ENCODE data around the gene PTK7. TPM values are rescaled to one million over a fixed set of nuclear protein-coding genes. Genes with fewer than 3 reads are reported as not detected.

PTK7 gene
- total RNA-seq, 1 experiment from 2014 or later: 105 TPM

GRCh38 chr6:43150051-43150751, 74.1 kb downstream of the PTK7 start:
- Histone ChIP-seq H3K36me3 (ENCODE audit: control insufficient read depth in 1 of 2, insufficient read depth in 2 of 2, low read length in 2 of 2) (peaks cover 0 to 9% of the 10 kb centered on the region in 2 experiments; a peak in 1 of 4 replicates), H3K27me3 (ENCODE audit: insufficient read depth, low read length) (no peaks in the 10 kb centered on the region), H3K79me2 (ENCODE audit: insufficient read depth, low read length) (no peaks in the 10 kb centered on the region), H3K9ac (ENCODE audit: low read length) (no peak overlapping the region), H3K9me3 (ENCODE audit: control insufficient read depth in 1 of 2, insufficient read depth in 1 of 2, low read depth in 1 of 2, low read length in 2 of 2) (no peaks in the 10 kb centered on the region), H4K20me1 (ENCODE audit: insufficient read depth) (no peaks in the 10 kb centered on the region), H3K27ac (ENCODE audit: low read depth, low read length) (no peak overlapping the region), H3K4me1 (ENCODE audit: control insufficient read depth in 1 of 2, insufficient read depth in 2 of 2, low read length in 2 of 2) (no peaks in the 10 kb centered on the region), H3K4me3 (replicated peaks in 1 of 2; ENCODE audit: low read depth in 1 of 2, low read length in 2 of 2) (no peak overlapping the region), H2AFZ (ENCODE audit: low read depth, low read length, poor library complexity, severe bottlenecking) (no peak overlapping the region), H3K9me2 (ENCODE audit: insufficient read depth) (no peaks in the 10 kb centered on the region), H3K4me2 (ENCODE audit: low read length) (no peak overlapping the region)
- ChIA-PET CTCF (interaction anchor here (0.6 kb wide), 1 partner anchor 253 kb away, joined by 3 read pairs; no protein-coding TSS in a partner anchor), RAD21 (ENCODE audit: low non-redundant PET in 1 of 2, low total read pairs in 2 of 2, uncharacterized antibody in 2 of 2, unreplicated experiment in 2 of 2) (interaction anchor here in 1 of 2 experiments (0.6 kb wide), 1 partner anchor 155 kb away, joined by 3 read pairs; no protein-coding TSS in a partner anchor), POLR2A (interaction anchor here (0.6 kb wide), 1 partner anchor 133 kb away, joined by 3 read pairs; no protein-coding TSS in a partner anchor)
- intact Hi-C loops (cut with micrococcal nuclease): no loop called here
- no peak for TF ChIP-seq SRF (IDR thresholded peaks at IDR 0.05; ENCODE audit: low read depth)
- no peak for TF ChIP-seq ZFX (IDR thresholded peaks at IDR 0.05)
- no peak for TF ChIP-seq FOSL1 (IDR thresholded peaks at IDR 0.05; ENCODE audit: low read depth)
- no peak for TF ChIP-seq ELF1 (IDR thresholded peaks at IDR 0.05; ENCODE audit: borderline replicate concordance, low read depth)
- no peak for TF ChIP-seq TCF7L2 (IDR thresholded peaks at IDR 0.05; ENCODE audit: borderline replicate concordance, extremely low read depth, insufficient read depth, insufficient read length)
- no peak for TF ChIP-seq RAD21 (IDR thresholded peaks at IDR 0.05; ENCODE audit: low read depth)
- TF ChIP-seq ZNF274 (IDR thresholded peaks at IDR 0.05; ENCODE audit: low read depth, low read length): no peak
- no peak for TF ChIP-seq CEBPB (IDR thresholded peaks at IDR 0.05; ENCODE audit: low read depth)
- no peak for TF ChIP-seq EGR1 (IDR thresholded peaks at IDR 0.05; ENCODE audit: low read depth)
- TF ChIP-seq, protein P1, sequence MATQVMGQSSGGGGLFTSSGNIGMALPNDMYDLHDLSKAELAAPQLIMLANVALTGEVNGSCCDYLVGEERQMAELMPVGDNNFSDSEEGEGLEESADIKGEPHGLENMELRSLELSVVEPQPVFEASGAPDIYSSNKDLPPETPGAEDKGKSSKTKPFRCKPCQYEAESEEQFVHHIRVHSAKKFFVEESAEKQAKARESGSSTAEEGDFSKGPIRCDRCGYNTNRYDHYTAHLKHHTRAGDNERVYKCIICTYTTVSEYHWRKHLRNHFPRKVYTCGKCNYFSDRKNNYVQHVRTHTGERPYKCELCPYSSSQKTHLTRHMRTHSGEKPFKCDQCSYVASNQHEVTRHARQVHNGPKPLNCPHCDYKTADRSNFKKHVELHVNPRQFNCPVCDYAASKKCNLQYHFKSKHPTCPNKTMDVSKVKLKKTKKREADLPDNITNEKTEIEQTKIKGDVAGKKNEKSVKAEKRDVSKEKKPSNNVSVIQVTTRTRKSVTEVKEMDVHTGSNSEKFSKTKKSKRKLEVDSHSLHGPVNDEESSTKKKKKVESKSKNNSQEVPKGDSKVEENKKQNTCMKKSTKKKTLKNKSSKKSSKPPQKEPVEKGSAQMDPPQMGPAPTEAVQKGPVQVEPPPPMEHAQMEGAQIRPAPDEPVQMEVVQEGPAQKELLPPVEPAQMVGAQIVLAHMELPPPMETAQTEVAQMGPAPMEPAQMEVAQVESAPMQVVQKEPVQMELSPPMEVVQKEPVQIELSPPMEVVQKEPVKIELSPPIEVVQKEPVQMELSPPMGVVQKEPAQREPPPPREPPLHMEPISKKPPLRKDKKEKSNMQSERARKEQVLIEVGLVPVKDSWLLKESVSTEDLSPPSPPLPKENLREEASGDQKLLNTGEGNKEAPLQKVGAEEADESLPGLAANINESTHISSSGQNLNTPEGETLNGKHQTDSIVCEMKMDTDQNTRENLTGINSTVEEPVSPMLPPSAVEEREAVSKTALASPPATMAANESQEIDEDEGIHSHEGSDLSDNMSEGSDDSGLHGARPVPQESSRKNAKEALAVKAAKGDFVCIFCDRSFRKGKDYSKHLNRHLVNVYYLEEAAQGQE (IDR thresholded peaks at IDR 0.05; ENCODE audit: low read depth): no peak
- DNase-seq (ENCODE audit: low read depth, low spot score): no peak
- no peak for ATAC-seq
- BruUV-seq (replicated peaks): no TSS peak
